SW 1271 (cell line): ENCODE results near the gene KCNMA1.

Experiments
- DNase-seq, 2 experiments: peaks; one replicate each; lab custom pipeline; 2025; lab: John Stamatoyannopoulos, UW

Gene KCNMA1

GRCh38 chr10:76981251-76981650 lies 656.4 kb downstream of the KCNMA1 start:
- DNase-seq = no peak

- no peak for DNase-seq
Measured at GRCh38 chr10:76977901-76978300, 659.7 kb downstream of the KCNMA1 start.

- no peak for DNase-seq
Measured at GRCh38 chr10:76977046-76977445, 660.6 kb downstream of the KCNMA1 start.

DNA sequence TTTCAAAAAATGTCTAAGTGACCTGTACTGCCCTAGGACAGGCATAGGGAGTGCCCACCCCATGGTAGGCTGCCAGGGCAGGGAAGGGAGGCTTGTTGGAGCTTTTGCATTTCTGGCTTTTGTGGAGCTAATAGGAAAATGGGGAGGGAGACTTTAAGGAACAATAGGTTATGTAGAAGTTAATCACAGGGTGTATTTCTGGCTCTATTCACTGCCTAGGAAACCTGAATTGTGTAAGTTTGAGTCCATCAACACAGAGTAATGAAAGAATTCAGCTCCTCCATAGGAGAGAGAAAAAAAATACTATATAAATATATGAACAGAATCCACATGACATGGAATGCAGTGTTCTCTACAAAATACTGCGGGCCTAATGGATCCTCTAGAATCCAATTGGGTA lies 661.5 kb downstream of the KCNMA1 start:
- no peak for DNase-seq

DNA sequence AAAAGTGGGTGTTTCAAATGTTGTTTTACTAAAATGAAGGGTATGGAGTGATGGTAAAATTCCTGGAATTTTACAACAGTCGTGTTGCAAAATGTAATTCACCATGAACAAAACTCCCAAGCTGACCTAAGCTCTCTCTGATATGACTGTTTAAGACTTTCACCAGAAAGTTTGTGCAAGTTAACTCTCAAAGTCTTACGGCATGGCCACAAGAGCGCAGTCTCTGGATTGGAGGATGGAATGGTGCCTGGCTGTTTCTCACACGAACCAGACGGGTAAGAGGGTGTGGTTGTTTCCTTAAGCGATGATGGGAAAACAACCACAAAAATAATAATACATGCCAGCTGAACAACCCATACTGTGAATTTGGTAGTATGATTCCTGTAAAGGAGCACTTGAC lies 662.5 kb downstream of the KCNMA1 start:
- DNase-seq = no peak

DNA sequence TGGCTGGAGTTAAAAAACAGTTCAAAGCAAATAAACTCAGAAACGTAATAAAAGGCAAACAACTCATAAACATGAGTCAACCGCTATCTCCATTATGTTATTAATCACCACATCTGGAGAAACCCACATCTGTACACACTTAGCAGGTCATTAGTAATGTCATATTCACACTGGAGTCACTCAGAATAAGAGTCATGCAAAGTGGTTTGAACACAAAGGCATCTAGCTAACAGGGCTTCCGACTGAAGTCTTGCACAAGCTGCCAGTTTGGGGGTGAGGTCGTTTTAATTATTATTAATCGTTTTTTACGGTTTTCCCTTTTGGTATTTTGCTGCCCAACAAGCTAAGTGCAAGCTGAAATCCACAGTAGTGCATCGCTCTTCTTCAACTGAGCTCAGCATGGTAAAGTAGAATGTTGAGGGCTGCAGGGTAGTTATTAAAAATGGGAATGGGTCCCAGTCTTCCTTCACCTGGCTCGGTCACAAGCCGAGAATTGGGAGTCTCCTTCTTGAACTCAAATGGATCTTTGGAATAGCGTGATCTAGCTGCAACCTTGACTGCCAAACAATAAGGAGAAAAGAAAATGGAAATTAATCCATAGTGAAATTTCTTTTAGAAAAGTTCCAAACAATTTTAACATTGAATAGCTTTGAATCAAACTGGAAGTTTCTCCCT lies 663.5 kb downstream of the KCNMA1 start:
- no peak for DNase-seq

- DNase-seq = no peak
Measured at GRCh38 chr10:76973091-76974016, 664.3 kb downstream of the KCNMA1 start.

DNA sequence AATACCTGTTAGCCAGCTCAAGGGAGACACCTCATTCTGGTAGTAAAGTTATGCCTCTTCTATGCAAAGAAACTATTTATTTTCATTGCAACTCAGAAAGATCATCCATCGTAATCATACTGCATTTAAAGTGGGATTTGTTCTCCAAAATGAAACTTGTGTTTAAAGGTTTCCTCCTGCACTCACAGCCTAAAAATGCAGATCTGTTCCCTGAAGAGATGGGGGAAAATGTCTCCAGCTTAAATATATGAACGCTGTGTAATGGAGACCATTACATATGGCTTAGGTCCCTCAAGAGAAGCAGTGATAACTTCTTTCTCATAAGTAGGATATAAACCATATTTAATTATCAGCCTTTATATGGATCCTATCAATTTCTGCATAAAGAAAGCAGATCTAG lies 665.1 kb downstream of the KCNMA1 start:
- no peak for DNase-seq

DNA sequence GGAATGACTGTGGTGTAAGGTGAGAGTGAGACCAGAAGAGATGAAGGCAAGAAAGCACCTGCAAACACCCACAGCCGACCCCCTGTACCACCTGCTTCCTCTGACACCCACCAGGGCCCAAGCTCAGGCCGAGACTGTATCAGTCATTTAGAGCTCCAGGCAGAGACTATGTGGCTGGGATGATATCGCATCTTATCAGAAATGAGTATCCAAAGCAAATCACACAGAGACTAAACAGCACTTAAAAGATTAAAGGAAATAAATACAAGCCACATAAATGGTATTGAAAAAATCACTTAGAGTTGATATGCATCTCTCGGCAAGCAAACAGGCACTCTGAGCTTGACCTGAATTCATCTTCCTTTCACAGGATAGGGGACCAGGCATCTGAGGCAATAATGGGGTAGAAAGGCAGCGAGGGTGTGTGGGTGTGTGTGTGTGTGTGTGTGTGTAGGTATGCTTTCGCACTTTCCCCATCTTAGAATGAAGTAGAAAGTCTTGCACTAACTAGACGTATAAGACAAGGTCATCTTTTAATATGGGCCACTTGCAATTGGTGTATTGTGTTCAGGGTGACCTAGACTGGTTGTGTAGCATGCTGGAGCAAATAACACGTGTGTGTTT lies 665.9 kb downstream of the KCNMA1 start:
- DNase-seq = no peak

DNA sequence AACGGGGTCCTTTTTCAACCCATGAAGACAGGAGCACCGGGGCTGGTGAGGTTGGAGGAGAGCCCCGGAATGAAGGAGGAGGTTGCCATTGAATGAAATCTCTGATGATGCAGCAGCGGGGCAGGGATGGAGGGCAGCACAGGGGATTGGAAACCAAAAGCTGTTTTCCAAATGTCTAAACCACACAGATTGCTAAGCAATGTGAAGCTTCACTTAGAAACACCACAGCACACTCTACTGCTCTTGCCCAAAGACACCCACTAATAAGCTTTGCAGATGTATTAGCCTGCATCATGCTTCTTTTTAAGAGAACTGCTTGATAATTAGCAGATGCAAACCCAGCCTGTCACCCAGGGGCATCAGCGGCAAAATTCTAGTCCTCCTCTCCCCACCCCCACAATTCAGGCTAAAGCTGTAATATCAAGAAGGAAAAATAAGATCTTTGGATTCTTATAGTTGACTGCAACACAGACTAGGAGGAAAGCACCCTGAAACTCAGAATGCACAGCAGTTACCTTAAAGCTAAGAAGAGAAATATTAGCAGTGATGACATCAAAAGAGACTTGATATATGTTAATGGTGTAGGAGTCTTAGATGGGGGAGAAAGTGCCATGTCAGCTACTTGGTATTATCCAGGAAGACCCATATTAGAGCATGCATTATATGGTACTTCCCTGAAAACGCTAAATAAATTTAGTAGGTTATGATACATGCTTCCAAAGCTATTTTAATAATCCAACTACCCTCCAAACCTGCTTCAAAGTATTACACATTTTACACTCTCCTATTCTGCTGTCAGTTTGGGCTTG lies 666.7 kb downstream of the KCNMA1 start:
- DNase-seq = no peak

- no peak for DNase-seq
Measured at GRCh38 chr10:76969366-76969948, 668.2 kb downstream of the KCNMA1 start.

- DNase-seq = no peak
Measured at GRCh38 chr10:76968483-76968882, 669.1 kb downstream of the KCNMA1 start.

- no peak for DNase-seq
Measured at GRCh38 chr10:76962851-76963250, 674.8 kb downstream of the KCNMA1 start.

GRCh38 chr10:76961841-76962240 lies 675.8 kb downstream of the KCNMA1 start:
- DNase-seq = no peak

DNA sequence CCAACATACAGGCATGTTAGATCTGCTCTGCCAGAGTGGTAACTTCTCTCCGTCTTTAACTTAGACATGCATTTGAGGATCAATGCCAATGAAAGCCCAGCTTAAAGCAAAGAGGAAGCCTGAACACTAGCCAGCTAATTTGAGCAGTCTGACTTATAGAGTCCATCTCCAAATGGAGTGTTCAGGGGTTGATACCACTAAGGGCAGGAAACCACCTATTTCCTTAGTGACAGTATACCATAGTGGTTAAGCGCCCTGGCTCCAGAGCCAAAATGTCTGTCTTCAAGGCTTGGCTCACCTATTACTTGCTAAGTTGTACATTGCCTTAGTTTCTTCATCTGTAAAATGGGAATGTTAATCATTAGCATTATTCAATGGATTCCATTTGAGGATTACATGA lies 678.5 kb downstream of the KCNMA1 start:
- no peak for DNase-seq

GRCh38 chr10:76954838-76955237 lies 682.8 kb downstream of the KCNMA1 start:
- no peak for DNase-seq

GRCh38 chr10:76950354-76950753 lies 687.3 kb downstream of the KCNMA1 start:
- DNase-seq = no peak

GRCh38 chr10:76946270-76946669 lies 691.3 kb downstream of the KCNMA1 start:
- DNase-seq = no peak

GRCh38 chr10:76945166-76945565 lies 692.4 kb downstream of the KCNMA1 start:
- no peak for DNase-seq

DNA sequence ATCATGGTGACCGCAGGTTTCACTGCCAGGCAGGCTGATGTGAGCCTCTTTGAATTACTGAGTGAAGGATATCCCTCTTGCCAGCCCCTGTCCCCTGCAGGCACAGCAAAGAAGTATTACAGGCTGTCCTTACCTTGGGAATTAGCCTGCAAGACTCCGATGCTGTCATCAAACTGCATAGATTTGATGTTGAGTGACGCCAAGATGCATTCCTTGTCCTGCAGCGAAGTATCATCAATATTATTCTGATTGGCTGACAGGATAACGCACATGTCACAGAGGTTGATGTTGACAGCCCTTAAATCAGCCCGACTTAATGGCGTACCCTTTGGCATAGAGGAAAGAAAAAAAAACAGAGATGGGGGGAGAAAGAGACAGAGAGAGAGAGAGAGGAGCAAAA lies 693.0 kb downstream of the KCNMA1 start:
- DNase-seq = no peak

- DNase-seq = no peak
Measured at GRCh38 chr10:76942628-76943416, 694.8 kb downstream of the KCNMA1 start.
